IMR-90 (cell line): ENCODE results near the gene DUOX2. TPM values are rescaled to one million over a fixed set of nuclear protein-coding genes. Genes with fewer than 3 reads are reported as not detected.

Source experiments
- ATAC-seq: fragments of 200-7000 bp; cut with Tn5 transposase; 2 replicates; pipeline ENCODE4 v1.9.1; 2020; ENCODE audit warnings: low read depth, mild to moderate bottlenecking, moderate library complexity
- BruUV-seq: library from RNA; stranded (reverse); fragments of 400-500 nt; replicated peaks from 2 replicates; lab custom pipeline; 2021; lab: Mats Ljungman, UMichigan
- CTCF ChIA-PET: fragments of 300-600 bp; formaldehyde crosslinking; extraction: SDS; loops from one replicate; lab custom pipeline; 2021; ENCODE audit warnings: antibody characterized with exemption; lab: Yijun Ruan, JAX
- POLR2A ChIA-PET: fragments of 300-600 bp; sonication (Branson Sonifier 250); formaldehyde crosslinking; loops from one replicate; lab custom pipeline; 2022; ENCODE audit warnings: antibody characterized with exemption; ENCODE audit not compliant: unreplicated experiment; lab: Charles Lee
- DNase-seq: peaks from one replicate; pipeline ENCODE4 v3.0.0; 2013
- H2AFZ ChIP-seq: replicated peaks from 2 replicates; pipeline ENCODE3; 2013; ENCODE audit warnings: low read length, mild to moderate bottlenecking; ENCODE audit not compliant: poor library complexity
- H2AK5ac ChIP-seq: 2 replicates; pipeline ENCODE4 v1.6.1; 2013; ENCODE audit warnings: low read depth, low read length, inconsistent platforms
- H2AK9ac ChIP-seq: replicated peaks from 2 replicates; pipeline ENCODE3; 2013; ENCODE audit warnings: mild to moderate bottlenecking, low read depth, low read length, moderate library complexity; ENCODE audit not compliant: poor library complexity
- H2BK120ac ChIP-seq: 2 replicates; pipeline ENCODE4 v1.6.1; 2013; ENCODE audit warnings: low read depth, low read length, inconsistent platforms
- H2BK15ac ChIP-seq: 3 replicates; pipeline ENCODE4 v1.6.1; 2013; ENCODE audit warnings: low read depth, low read length, inconsistent platforms
- H2BK20ac ChIP-seq: 2 replicates; pipeline ENCODE4 v1.6.1; 2013; ENCODE audit warnings: low read depth, mild to moderate bottlenecking, inconsistent platforms, low read length, moderate library complexity
- H2BK5ac ChIP-seq: 2 replicates; pipeline ENCODE4 v1.6.1; 2013; ENCODE audit warnings: mild to moderate bottlenecking, low read depth, low read length, inconsistent platforms; ENCODE audit not compliant: poor library complexity, severe bottlenecking
- H3K14ac ChIP-seq: replicated peaks from 2 replicates; pipeline ENCODE4 v1.6.1; 2013; ENCODE audit warnings: low read depth, low read length, inconsistent platforms
- H3K18ac ChIP-seq: 2 replicates; pipeline ENCODE4 v1.6.1; 2013; ENCODE audit warnings: low read depth, low read length, control low read depth
- H3K23ac ChIP-seq: 2 replicates; pipeline ENCODE4 v1.6.1; 2013; ENCODE audit warnings: low read depth, low read length, inconsistent platforms
- H3K27ac ChIP-seq: 2 replicates; pipeline ENCODE4 v1.5.1; 2013; ENCODE audit warnings: mild to moderate bottlenecking, control low read depth, low read length; ENCODE audit not compliant: insufficient read depth
- H3K27me3 ChIP-seq: 2 replicates; pipeline ENCODE4 v1.6.1; 2013; ENCODE audit warnings: low read length; ENCODE audit not compliant: control insufficient read depth, insufficient read depth
- H3K36me3 ChIP-seq: 2 replicates; pipeline ENCODE4 v1.6.1; 2013; ENCODE audit warnings: low read length, mixed read lengths; ENCODE audit not compliant: control insufficient read depth, insufficient read depth
- H3K4ac ChIP-seq: 2 replicates; pipeline ENCODE4 v1.6.1; 2013; ENCODE audit warnings: low read depth, low read length, inconsistent platforms
- H3K4me1 ChIP-seq: 2 replicates; pipeline ENCODE4 v1.6.1; 2013; ENCODE audit warnings: low read length, mixed read lengths; ENCODE audit not compliant: control insufficient read depth, insufficient read depth
- H3K4me2 ChIP-seq: 2 replicates; pipeline ENCODE4 v1.6.1; 2013; ENCODE audit warnings: low read depth, mild to moderate bottlenecking, control low read depth, low read length, moderate library complexity
- H3K4me3 ChIP-seq: 2 replicates; pipeline ENCODE4 v1.5.1; 2013; ENCODE audit warnings: low read depth, mild to moderate bottlenecking, control low read depth, low read length, moderate library complexity; ENCODE audit not compliant: insufficient read depth
- H3K56ac ChIP-seq: 2 replicates; pipeline ENCODE4 v1.6.1; 2013; ENCODE audit warnings: low read length, inconsistent platforms; ENCODE audit not compliant: insufficient read depth; ENCODE audit errors: extremely low read depth
- H3K79me1 ChIP-seq, 2 experiments: 2 replicates each; pipeline ENCODE4 v1.6.1; 2013; ENCODE audit warnings: low read length in 2 of 2, inconsistent platforms in 1 of 2, low read depth in 1 of 2
- H3K9ac ChIP-seq: 2 replicates; pipeline ENCODE4 v1.6.1; 2013; ENCODE audit warnings: low read depth, low read length, control low read depth
- H3K9me1 ChIP-seq: 2 replicates; pipeline ENCODE4 v1.6.1; 2013; ENCODE audit warnings: low read length, inconsistent platforms; ENCODE audit not compliant: insufficient read depth
- H3K9me3 ChIP-seq: 2 replicates; pipeline ENCODE4 v1.6.1; 2013; ENCODE audit warnings: low read length; ENCODE audit not compliant: control insufficient read depth, insufficient read depth
- H4K20me1 ChIP-seq: 2 replicates; pipeline ENCODE4 v1.6.1; 2013; ENCODE audit warnings: low read length, inconsistent platforms; ENCODE audit not compliant: insufficient read depth
- H4K5ac ChIP-seq: 2 replicates; pipeline ENCODE4 v1.6.1; 2013; ENCODE audit warnings: mild to moderate bottlenecking, low read depth, low read length, control low read depth
- H4K8ac ChIP-seq, 2 experiments: 2 replicates each; pipeline ENCODE4 v1.6.1; 2013; ENCODE audit warnings: low read depth in 2 of 2, low read length in 2 of 2, control low read depth in 1 of 2, inconsistent platforms in 1 of 2
- H4K91ac ChIP-seq: 2 replicates; pipeline ENCODE4 v1.6.1; 2013; ENCODE audit warnings: low read depth, low read length, inconsistent platforms; ENCODE audit not compliant: insufficient read depth
- CEBPB ChIP-seq: IDR thresholded peaks from 2 replicates; pipeline ENCODE4 v1.6.1; 2012; ENCODE audit warnings: low read depth, low read length, improper control_type of control experiment
- NFE2L2 ChIP-seq: fragments of 150-350 bp; IDR thresholded peaks from 2 replicates; pipeline ENCODE4 v1.6.1; 2016; ENCODE audit warnings: low read depth, mild to moderate bottlenecking, low read length
- POLR2A ChIP-seq: IDR thresholded peaks from 2 replicates; pipeline ENCODE4 v1.6.1; 2012; ENCODE audit warnings: mild to moderate bottlenecking, low read depth, low read length
- SMC3 ChIP-seq: fragments of 150-350 bp; IDR thresholded peaks from 2 replicates; pipeline ENCODE4 v1.6.1; 2016; ENCODE audit warnings: low read depth, mild to moderate bottlenecking, antibody characterized with exemption, low read length, moderate library complexity
- WGBS, 2 experiments: methylation state at CpG; one replicate each; pipeline versions ENCODE4 v1.1.5 to v1.1.7; 2013; ENCODE audit warnings: missing lambda C conversion rate in 2 of 2; ENCODE audit not compliant: insufficient read length in 1 of 2; ENCODE audit errors: extremely low coverage in 2 of 2; 5-methylcytosine and 5-hydroxymethylcytosine counted together
- dilution Hi-C: fragments of 300-500 bp; cut with HindIII; formaldehyde crosslinking; loops from one replicate; pipeline ENCODE4 v1.14.3; 2018; ENCODE audit warnings: low sequenced_read_pairs; ENCODE audit not compliant: unreplicated experiment
- in situ Hi-C: fragments of 300-500 bp; cut with MboI; formaldehyde crosslinking; loops from 3 replicates; pipeline ENCODE4 v1.14.3; 2019; ENCODE audit warnings: low sequenced_read_pairs, inconsistent platforms, mixed read lengths
- intact Hi-C: fragments of 100-400 bp; cut with micrococcal nuclease; formaldehyde crosslinking; loops from 2 replicates; pipeline ENCODE4 v1.10.0; 2022
- polyA plus RNA-seq, 3 experiments: library from polyadenylated mRNA; depleted of rRNA; stranded (reverse); fragments of >200 nt; gene quantifications; 2 replicates each; pipeline ENCODE4 v1.2.3, GENCODE V29; 2012; ENCODE audit warnings: low replicate concordance in 1 of 3
- total RNA-seq: library from RNA; depleted of rRNA; stranded (reverse); fragments of >200 nt; gene quantifications from 2 replicates; pipeline ENCODE4 v1.2.3, GENCODE V29; 2012
- TF ChIP-seq, protein P1 (sequence below): fragments of 150-350 bp; IDR thresholded peaks from 2 replicates; pipeline ENCODE4 v1.6.1; 2016; ENCODE audit warnings: low read depth, mild to moderate bottlenecking, low read length, moderate library complexity, borderline replicate concordance

The DUOX2 gene
- total and polyA plus RNA-seq, 2 of the 4 experiments (the other 2 are of a cell fraction), result not detected

DNA sequence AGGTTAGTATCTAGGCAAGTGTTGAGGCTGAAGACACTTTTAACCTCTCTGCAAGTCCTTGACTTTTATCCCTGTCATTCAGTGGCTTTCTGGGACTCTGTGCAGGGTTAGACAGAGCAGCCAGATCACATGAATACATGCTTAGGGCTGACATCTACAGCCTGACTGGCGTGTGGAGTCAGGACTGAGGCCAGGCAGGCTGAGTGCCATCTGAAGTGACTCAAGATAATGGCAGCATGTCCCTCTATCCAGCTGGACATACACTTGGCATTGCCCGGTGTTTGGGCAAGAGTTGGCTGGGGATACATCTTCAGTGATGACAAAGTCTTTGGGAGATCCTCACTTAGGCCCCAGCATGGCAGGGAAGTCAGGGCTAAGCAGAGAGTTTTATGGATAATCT, 22.4 kb downstream of the DUOX2 start:
- WGBS, 2 experiments, result no CpG with 5 or more reads among the region's 2 CpGs

More for the DNA sequence above, 22.4 kb downstream of the DUOX2 start:
- no peak for DNase-seq
- Histone ChIP-seq H3K27ac (peak overlapping the region; percentile 62; the same call in 1 of the 2 replicates), H3K56ac (no peak overlapping the region; the same call in 1 of the 2 replicates), H3K4ac (peak overlapping the region; percentile 30), H2BK120ac (peak overlapping the region; percentile 67), H3K9me1 (peaks cover 9% of the 10 kb centered on the region), H2BK5ac (peak overlapping the region; percentile 39), H4K8ac (no peak overlapping the region; a peak in 2 of 4 replicates), H2AK9ac (peak overlapping the region; percentile 58), H3K36me3 (no peaks in the 10 kb centered on the region), H3K23ac (peak overlapping the region; percentile 51; the same call in 1 of the 2 replicates), H4K20me1 (no peaks in the 10 kb centered on the region), H3K18ac (peak overlapping the region; percentile 56), H3K4me2 (peak overlapping the region; percentile 3; the same call in 1 of the 2 replicates), H2BK15ac (no peak overlapping the region; the same call in 2 of the 3 replicates), H4K5ac (peak overlapping the region; percentile 23; the same call in 1 of the 2 replicates), H3K9ac (no peak overlapping the region), H3K27me3 (peaks cover 34% of the 10 kb centered on the region), H2AK5ac (peak overlapping the region; percentile 48; the same call in 1 of the 2 replicates), H2AFZ (no peak overlapping the region), H4K91ac (peak overlapping the region; percentile 74), H3K4me3 (no peak overlapping the region), H3K4me1 (peaks cover 10% of the 10 kb centered on the region; the same call in 1 of the 2 replicates), H2BK20ac (peak overlapping the region; percentile 77; the same call in 1 of the 2 replicates), H3K9me3 (no peaks in the 10 kb centered on the region), H3K14ac (0 out of 2 replicates have a peak overlapping the region, but pooled peaks have one; percentile 3), H3K79me1 (no peaks in the 10 kb centered on the region)
- ChIA-PET POLR2A (no interaction called here), CTCF (no interaction called here)
- TF ChIP-seq, protein P1, sequence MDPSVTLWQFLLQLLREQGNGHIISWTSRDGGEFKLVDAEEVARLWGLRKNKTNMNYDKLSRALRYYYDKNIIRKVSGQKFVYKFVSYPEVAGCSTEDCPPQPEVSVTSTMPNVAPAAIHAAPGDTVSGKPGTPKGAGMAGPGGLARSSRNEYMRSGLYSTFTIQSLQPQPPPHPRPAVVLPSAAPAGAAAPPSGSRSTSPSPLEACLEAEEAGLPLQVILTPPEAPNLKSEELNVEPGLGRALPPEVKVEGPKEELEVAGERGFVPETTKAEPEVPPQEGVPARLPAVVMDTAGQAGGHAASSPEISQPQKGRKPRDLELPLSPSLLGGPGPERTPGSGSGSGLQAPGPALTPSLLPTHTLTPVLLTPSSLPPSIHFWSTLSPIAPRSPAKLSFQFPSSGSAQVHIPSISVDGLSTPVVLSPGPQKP, result no peak
- TF ChIP-seq SMC3, result no peak
- TF ChIP-seq CEBPB, result no peak
- TF ChIP-seq POLR2A, result no peak
- TF ChIP-seq NFE2L2, result no peak
- dilution Hi-C loops (no loop called here), intact Hi-C loops (loop anchor here (5.0 kb wide), 1 partner anchor 69 kb away; the partner anchor contains the start of gene SORD), in situ Hi-C loops (no loop called here)
- ATAC-seq, result peak; percentile 36
- BruUV-seq, result no TSS peak
